TTC549 (cell line): ENCODE data around the gene DPY19L3.
"Not testable (repeated sequence)": the region's sequence is repeated elsewhere in the genome, so short reads cannot be mapped to it uniquely, and the experiment has no call there.

Source experiments
- FAIRE-seq: peaks from 2 replicates; lab custom pipeline; 2012; peaks lifted over from hg19 to GRCh38; lab: Jason Lieb, UNC

Gene DPY19L3

GRCh38 chr19:32447534-32447933, 42.0 kb downstream of the DPY19L3 start:
- not testable (repeated sequence) for FAIRE-seq

DNA sequence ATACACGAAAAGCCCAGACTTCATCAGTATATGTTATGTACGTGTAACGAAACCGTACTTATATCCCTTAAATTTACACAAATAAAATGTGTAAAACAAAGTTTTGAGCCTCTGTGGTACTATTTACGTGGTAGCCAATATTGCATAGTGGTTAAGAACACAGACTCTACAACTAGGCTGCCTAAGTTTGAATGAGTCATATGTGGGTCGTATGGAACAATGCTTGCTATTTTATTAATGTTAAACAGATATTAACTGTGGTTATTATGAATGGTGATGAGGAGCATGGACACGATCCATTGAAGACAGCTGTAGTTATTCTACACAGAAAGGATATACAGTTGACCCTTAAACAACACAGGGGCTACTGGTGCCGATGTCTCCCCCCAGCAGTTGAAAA, 42.5 kb downstream of the DPY19L3 start:
- no peak for FAIRE-seq

- no peak for FAIRE-seq
Measured at GRCh38 chr19:32450217-32450616, 44.6 kb downstream of the DPY19L3 start.

DNA sequence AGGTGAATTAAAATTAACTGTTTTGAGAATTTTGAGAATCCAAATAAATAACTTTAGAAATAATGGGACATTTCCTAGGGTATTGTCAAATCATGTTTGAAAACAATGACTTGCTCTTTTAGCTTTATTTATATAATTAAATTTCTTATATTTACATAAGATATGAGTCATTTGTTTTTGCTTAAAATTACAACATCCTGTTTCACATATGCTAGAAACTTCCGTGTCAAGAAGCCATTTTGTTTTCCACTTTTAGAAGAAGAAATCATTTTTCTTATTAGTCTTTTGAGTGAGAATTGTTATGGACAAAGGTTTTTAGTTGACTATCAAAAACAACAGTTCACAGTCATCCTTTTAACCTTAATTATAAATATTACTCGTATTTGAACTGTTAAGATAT, 48.2 kb downstream of the DPY19L3 start:
- FAIRE-seq: peak; percentile 46

GRCh38 chr19:32456406-32456805, 50.8 kb downstream of the DPY19L3 start:
- FAIRE-seq: no peak

DNA sequence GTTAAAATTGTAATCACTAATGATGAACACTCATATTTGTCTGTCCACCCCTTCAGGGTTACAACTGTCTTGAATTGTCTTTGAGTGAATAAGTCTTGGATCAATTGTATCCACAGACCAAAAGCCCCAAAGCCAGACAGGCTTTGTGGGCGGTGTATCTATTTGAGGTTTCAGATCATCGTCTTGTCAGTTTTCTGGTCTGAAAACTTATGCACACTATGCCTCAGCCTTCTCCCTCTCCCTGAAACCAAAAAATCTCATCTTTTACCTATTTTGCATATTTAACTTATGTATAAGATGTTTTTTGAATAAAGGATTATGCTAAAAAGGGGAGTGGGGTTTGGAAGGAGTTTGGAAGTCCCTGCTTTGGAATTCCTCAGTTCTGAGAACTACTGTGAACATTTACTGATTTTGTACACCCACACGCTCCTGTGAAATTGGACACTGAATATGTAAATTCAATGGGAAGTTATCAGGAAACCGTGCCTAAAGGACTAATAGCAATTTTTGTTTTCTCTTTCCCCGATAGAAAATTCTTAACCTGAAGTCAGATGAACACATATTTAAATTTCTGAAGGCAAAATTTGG, 52.1 kb downstream of the DPY19L3 start:
- no peak for FAIRE-seq

GRCh38 chr19:32458500-32459123, 53.0 kb downstream of the DPY19L3 start:
- FAIRE-seq: no peak

- FAIRE-seq: no peak
Measured at GRCh38 chr19:32459204-32459865, 53.8 kb downstream of the DPY19L3 start.

GRCh38 chr19:32460476-32460875, 54.9 kb downstream of the DPY19L3 start:
- no peak for FAIRE-seq

DNA sequence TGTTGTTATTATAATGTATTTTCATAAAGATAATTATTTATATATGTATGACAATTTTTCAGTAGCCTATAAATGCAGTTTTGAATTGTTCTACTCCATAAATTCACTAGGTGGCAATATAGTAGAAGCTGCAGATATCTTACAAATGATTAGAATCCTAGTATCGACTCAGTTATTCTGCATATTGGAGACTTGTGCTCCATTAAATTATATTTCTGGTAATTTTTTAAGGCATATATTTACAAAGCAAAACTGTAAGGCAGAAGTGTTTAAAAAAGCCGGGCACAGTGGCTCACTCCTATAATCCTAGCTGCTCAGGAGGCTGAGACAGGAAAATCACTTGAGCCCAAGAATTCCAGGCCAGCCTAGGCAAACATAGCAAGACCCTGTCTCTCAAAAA, 58.7 kb downstream of the DPY19L3 start:
- peak; percentile 74 for FAIRE-seq

- no peak for FAIRE-seq
Measured at GRCh38 chr19:32465176-32465575, 59.6 kb downstream of the DPY19L3 start.

DNA sequence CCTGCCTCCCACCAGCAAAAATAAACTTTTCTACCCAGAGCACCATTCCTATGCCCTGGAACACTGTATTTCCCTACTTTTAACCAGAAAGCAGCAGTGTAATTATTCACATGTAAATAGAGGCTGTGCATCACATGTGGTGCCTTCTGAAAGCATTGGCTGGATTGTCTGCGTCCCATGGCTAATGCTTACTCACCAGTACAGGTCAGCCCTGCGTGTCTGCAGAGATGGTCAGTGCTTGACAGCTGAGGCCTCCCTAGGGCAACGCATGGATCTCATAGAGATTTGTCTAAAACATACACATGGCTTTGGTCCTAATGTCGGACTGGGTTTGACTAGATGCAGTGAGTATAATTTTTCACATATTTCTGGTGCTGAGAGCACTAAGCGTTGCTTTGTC, 64.2 kb downstream of the DPY19L3 start:
- no peak for FAIRE-seq

DNA sequence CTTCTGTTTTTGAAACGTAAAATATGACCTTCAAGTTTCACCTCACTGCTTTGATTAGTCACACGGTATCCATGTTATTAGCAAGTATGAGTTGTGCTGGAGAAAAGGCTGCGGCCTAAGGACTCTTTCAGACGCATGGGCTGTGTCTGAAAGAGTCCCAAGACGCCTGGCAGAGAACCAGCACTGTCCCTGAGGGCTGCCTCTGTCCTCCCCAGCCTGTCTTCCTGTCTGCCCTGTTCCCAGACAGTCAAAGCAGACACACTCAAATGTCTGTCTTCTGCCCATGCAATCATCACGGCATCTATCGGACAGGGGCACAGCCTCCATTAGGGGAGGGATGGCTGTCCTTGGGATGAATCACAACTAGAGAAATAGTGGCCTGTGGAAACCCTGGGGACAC, 65.5 kb downstream of the DPY19L3 start:
- no peak for FAIRE-seq

GRCh38 chr19:32471811-32472210, 66.2 kb downstream of the DPY19L3 start:
- FAIRE-seq: no peak

GRCh38 chr19:32475141-32476031, 69.8 kb downstream of the DPY19L3 start:
- FAIRE-seq: no peak

DNA sequence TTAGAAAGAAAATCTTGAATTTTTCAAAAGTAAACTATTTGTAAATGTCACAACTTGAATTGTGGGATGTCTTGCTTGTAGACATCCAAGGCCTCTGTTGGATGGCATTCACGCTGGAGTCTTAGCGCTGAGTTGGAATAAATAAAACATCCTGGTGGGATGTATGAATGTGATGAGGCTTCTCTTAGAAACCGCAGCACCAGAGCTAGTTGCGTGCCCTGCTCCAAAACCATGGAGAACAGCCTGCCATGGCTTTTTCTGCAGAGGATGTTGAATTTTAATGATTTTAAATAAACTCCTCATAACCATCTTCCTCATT, 70.4 kb downstream of the DPY19L3 start:
- no peak for FAIRE-seq

DNA sequence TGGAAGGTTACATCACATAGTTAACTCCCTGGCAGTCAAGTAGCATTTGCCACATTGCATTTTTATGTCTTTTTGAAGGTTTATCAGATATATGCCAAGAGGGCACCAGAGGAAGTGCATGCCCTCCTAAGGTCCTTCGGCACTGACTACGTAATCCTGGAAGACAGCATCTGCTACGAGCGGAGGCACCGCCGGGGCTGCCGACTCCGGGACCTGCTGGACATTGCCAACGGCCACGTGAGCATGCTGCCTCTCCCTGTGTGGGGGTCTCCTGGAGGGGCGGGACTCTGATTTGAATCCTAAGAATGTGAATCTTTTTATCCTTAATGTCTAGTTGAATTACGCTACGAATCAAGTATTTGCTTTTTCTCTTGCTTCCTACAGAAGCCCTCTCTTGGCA, 74.8 kb downstream of the DPY19L3 start:
- no peak for FAIRE-seq

DNA sequence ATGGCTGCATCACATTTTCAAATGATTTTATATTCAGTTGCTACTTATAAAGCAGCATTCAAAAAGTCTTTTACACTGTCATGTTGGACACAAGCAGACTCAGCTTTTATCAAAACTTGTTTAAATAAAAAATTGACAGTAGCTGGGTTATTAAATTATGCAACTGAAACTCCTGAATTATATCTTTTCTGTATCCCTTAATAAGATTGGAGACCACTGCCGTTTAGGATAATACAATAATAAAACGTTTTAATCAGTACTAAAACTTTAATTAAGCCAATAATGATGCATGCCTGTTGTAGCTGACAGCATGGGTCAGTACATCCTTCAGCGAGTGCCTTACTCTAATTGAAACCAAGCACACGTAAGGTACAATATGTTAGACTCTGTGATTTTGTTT, 78.0 kb downstream of the DPY19L3 start:
- FAIRE-seq: no peak

DNA sequence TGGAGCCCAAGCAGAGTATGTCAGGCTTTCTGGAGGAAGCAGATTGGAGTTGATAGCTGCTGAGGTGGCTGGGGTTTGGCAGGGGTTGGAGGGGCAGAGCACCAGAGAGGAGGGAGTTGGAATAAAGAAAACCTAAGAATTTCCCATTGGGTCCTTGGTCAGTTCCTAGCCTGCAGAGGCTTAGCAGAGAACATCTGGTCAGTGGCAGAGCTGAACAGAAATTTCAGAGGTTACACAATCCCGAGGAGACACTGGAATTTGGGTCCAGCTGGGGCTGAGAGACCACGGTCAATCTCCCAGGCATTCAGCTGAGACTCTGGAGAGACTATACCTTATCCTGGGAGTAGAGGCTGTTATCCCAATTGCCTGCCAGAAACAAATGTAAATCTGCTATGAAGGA, 84.4 kb downstream of the DPY19L3 start:
- no peak for FAIRE-seq

DNA sequence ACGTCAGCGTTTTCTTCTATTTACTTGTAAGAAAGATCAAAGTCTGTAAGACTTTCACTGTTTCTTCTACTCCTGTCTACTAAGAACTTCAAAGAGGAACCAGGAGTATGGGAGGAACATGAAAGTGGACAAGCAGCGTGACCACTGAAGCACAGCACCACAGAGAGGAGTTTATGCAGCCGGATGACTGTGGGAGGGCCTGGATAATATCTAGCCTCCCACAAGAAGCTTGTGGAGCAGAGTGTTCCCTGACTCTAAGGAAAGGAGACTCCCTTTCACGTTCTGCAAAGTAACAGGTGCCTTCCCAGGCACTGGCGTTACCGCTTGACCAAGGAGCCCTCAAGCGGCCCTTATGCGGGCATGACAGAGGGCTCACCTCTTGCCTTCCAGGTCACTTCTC, 91.8 kb downstream of the DPY19L3 start:
- FAIRE-seq: no peak

DNA sequence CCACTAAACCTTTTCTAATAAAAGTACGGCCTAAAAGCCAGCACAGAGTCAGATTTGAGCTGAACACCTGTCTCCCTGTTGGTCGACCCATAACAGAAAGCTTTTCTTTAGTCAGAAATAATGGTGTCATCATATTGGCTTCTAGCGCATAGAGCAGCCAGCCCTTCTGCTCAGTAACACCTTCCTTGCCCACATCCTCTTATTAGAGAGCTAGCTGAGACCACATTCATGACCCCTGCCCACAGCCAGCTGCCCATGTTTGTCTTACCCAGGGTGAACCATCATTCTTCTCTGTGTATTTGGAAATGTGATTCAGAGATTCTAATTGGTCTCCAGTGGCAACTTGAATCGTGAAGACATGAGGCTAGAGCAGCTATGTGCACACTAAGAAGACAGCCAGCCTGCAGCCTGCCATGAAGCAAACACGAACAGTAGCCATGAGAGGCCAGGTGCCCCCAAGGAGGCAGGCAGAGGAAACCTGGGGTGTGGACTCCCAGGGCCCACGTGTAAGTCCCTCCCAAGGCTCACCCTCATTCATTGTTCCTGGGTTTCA, 93.2 kb downstream of the DPY19L3 start:
- FAIRE-seq: no peak

- FAIRE-seq: not testable (repeated sequence)
Measured at GRCh38 chr19:32512498-32512897, 106.9 kb downstream of the DPY19L3 start.

- FAIRE-seq: no peak
Measured at GRCh38 chr19:32519023-32519422, 113.5 kb downstream of the DPY19L3 start.
